Activated CD8-positive, alpha-beta T cell treated with anti-CD3 and anti-CD28 coated beads for 36 hours (primary cell): ENCODE results near the gene REPS1. TPM values are rescaled to one million over a fixed set of nuclear protein-coding genes. Genes with fewer than 3 reads are reported as not detected.
"Not testable (repeated sequence)": the region's sequence is repeated elsewhere in the genome, so short reads cannot be mapped to it uniquely, and the experiment has no call there.

Source experiments
- ATAC-seq: fragments of 200-7000 bp; cut with Tn5 transposase; one replicate; pipeline ENCODE4 v1.10.0; 2021; ENCODE audit warnings: mild to moderate bottlenecking, moderate library complexity
- CTCF ChIA-PET: fragments of 350-600 bp; sonication (Branson Sonifier 250); formaldehyde crosslinking; loops from one replicate; lab custom pipeline; 2021; ENCODE audit warnings: antibody characterized with exemption; lab: Charles Lee
- POLR2A ChIA-PET: fragments of 350-600 bp; sonication (Branson Sonifier 250); formaldehyde crosslinking; loops from one replicate; lab custom pipeline; 2021; ENCODE audit warnings: antibody characterized with exemption; lab: Charles Lee
- DNase-seq: peaks from one replicate; pipeline ENCODE4 v3.0.0-alpha.2; 2020
- H3K27ac Mint-ChIP-seq: one replicate; pipeline ENCODE4 v1.8.0; 2021; ENCODE audit warnings: mild to moderate bottlenecking, mixed read lengths
- H3K27me3 Mint-ChIP-seq: one replicate; pipeline ENCODE4 v1.8.0; 2021; ENCODE audit warnings: mixed read lengths
- H3K36me3 Mint-ChIP-seq: one replicate; pipeline ENCODE4 v1.8.0; 2021; ENCODE audit warnings: low read depth, mixed read lengths
- H3K4me1 Mint-ChIP-seq: one replicate; pipeline ENCODE4 v1.8.0; 2021; ENCODE audit warnings: low read depth, mixed read lengths
- H3K4me3 Mint-ChIP-seq: one replicate; pipeline ENCODE4 v1.8.0; 2021; ENCODE audit warnings: mild to moderate bottlenecking, moderate library complexity, mixed read lengths
- H3K9me3 Mint-ChIP-seq: one replicate; pipeline ENCODE4 v1.8.0; 2021; ENCODE audit warnings: mixed read lengths
- intact Hi-C: fragments of 100-400 bp; cut with micrococcal nuclease; formaldehyde crosslinking; loops from one replicate; pipeline ENCODE4 v1.10.0; 2022
- total RNA-seq, 2 experiments: library from RNA; stranded (reverse); gene quantifications; one replicate each; pipeline ENCODE4 v1.2.3, GENCODE V29; 2021
- TF ChIP-seq, protein P1 (sequence below): fragments of 200-600 bp; IDR thresholded peaks from one replicate; pipeline ENCODE4 v1.8.0; 2022; ENCODE audit warnings: antibody characterized with exemption, mild to moderate bottlenecking

The REPS1 gene
- total RNA-seq, 2 experiments from 2014 or later, result 44.9 to 46.6 TPM

DNA sequence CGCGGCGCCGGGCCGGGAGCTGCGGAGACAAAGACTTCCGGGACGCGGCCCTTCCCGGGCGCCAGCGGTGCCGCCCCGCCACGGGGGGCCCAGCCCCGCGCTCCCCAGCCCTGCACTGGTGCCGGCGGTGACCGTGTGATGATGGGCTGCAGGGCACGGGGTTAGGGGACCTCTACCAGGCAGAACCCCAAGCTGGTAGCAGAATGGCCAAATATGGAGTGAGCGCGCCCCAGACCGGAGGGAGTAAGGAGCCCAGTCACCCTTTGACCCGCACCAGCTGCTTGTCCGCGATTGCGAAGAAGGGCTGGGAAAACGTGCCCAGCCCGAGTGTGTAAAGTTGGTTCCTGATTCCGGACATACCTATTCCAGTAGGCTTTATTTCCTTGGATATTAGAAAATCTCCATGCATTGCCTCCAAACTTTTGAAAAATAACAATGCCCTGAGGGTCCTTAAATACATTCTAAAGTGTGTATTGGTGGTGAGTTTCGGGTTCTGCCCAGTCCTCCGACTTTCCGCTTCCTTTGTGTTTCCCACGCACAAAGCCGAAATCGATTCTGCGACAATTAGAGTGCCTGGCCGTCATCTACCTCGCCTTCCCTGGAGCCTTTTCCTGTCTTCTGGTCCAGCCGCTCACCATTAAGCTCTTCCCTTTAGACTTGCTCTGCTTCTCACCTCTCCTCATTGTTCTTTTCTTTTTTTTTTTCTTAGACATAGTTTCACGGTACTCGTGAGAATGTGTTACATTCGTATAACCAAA is 41.6 kb upstream of the REPS1 start:
- Mint-ChIP-seq H3K36me3 (peaks cover 17% of the 10 kb centered on the region), H3K9me3 (no peaks in the 10 kb centered on the region), H3K27me3 (no peaks in the 10 kb centered on the region), H3K4me3 (no peak overlapping the region), H3K4me1 (peaks cover 29% of the 10 kb centered on the region), H3K27ac (peak overlapping the region; percentile 98)
- DNase-seq, result peak; percentile 48
- ATAC-seq, result peak; percentile 5
- intact Hi-C loops, result loop anchor here (5.0 kb wide), 1 partner anchor 83 kb away; no protein-coding TSS in a partner anchor
- TF ChIP-seq, protein P1, sequence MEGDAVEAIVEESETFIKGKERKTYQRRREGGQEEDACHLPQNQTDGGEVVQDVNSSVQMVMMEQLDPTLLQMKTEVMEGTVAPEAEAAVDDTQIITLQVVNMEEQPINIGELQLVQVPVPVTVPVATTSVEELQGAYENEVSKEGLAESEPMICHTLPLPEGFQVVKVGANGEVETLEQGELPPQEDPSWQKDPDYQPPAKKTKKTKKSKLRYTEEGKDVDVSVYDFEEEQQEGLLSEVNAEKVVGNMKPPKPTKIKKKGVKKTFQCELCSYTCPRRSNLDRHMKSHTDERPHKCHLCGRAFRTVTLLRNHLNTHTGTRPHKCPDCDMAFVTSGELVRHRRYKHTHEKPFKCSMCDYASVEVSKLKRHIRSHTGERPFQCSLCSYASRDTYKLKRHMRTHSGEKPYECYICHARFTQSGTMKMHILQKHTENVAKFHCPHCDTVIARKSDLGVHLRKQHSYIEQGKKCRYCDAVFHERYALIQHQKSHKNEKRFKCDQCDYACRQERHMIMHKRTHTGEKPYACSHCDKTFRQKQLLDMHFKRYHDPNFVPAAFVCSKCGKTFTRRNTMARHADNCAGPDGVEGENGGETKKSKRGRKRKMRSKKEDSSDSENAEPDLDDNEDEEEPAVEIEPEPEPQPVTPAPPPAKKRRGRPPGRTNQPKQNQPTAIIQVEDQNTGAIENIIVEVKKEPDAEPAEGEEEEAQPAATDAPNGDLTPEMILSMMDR, result no peak
- ChIA-PET CTCF (interaction anchor here (0.7 to 1.6 kb wide), 6 partner anchors 18 to 335 kb away, joined by 3 to 4 read pairs (median 4); no protein-coding TSS in a partner anchor), POLR2A (interaction anchor here (1.0 to 4.2 kb wide), 10 partner anchors 10 to 122 kb away, joined by 3 to 16 read pairs (median 4); no protein-coding TSS in a partner anchor)

DNA sequence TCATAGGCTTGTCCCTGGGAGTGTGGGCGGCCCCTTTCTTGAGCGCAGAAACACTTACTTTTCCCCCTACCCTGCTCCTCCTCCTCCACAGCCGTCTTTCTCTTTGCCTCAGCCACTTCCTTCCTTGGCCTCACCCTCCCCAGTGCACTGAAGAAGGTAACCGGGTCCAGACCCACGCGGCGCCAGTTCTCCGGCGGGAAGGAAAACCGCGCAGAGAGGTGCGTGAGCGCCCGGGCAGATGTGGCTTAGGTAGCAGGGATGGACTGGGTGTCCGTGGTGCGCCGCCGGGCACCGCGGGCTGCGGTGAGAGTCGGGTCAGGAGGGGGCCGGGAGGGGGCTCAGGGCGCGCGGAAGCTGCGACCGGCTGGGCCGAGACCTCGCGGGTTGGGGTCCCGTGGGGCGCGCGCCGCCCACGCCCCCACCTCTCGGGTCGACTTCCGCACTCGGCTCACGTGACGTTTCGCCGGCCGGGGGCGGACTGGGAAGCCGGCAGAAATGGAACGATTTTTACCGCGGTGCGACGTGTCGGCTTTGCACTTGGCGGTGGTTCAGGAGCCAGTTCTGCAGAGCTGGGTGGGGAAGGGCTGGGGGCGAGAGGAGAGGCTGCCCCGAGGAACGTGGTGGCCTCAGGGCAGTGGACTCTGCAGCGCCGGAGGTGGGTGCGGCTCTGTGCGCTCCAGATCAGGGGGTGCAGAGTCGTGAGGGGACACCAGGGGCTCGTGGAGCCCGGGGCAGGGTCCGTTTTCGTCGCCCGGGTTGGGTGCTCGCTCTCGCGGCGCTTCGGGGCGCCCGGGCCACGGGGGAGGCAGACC is 40.8 kb upstream of the REPS1 start, which contains the start of gene ABRACL:
ABRACL (plus strand) TSS at position 88 of the 812 bp plus-strand sequence. CDS start 5,416 bp downstream, outside the sequence.
- Mint-ChIP-seq H3K4me3 (no peak within 1 kb of the TSS), H3K27ac (peak within 1 kb of the TSS; percentile 98), H3K36me3 (peaks cover 10% of the 10 kb centered on the region), H3K9me3 (no peaks in the 10 kb centered on the region), H3K4me1 (peaks cover 24% of the 10 kb centered on the region), H3K27me3 (no peaks in the 10 kb centered on the region)
- TF ChIP-seq, protein P1, result no peak
- ChIA-PET POLR2A (interaction anchor here (1.0 to 4.2 kb wide), 8 partner anchors 10 to 123 kb away, joined by 3 to 16 read pairs (median 4); no protein-coding TSS in a partner anchor), CTCF (interaction anchor here (0.7 to 1.6 kb wide), 5 partner anchors 40 to 336 kb away, joined by 3 to 4 read pairs (median 4); no protein-coding TSS in a partner anchor)
- peak; percentile 95 for DNase-seq
- intact Hi-C loops, result no loop called here
- peak; percentile 82 for ATAC-seq

DNA sequence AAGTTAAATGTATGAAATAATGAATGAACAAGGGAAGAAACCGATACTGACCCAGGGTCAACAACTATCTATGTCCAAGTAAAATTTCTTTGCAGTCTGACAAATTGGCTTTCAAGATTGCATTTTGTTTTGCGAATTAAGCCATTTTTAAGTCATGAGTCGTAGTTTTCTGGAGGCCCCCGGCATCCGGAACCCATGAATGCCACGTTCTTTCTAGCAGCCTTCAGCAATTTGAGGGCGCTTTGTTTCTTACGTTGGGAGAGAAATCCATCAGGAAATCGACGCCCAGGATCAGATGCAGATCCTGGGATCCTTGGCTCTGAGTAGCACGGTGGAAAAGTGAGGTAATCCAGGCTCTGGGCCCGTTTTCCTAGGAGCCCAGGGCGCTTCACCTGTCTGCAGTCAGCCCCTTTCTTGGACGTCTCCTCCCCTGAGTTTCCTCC is 40.2 kb upstream of the REPS1 start:
- intact Hi-C loops, result no loop called here
- POLR2A ChIA-PET, result interaction anchor here (0.5 to 4.2 kb wide), 6 partner anchors 8 to 289 kb away, joined by 3 to 16 read pairs (median 4); no protein-coding TSS in a partner anchor
- Mint-ChIP-seq H3K9me3 (no peaks in the 10 kb centered on the region), H3K4me1 (peaks cover 18% of the 10 kb centered on the region), H3K36me3 (peaks cover 5% of the 10 kb centered on the region), H3K27me3 (no peaks in the 10 kb centered on the region), H3K27ac (peak overlapping the region; percentile 98), H3K4me3 (no peak overlapping the region)
- ATAC-seq (peak; percentile 4), DNase-seq (no peak)
- TF ChIP-seq, protein P1, result no peak
- CTCF ChIA-PET, result interaction anchor here (1.0 kb wide), 1 partner anchor 40 kb away, joined by 3 read pairs; the partner anchor contains the start of gene REPS1

DNA sequence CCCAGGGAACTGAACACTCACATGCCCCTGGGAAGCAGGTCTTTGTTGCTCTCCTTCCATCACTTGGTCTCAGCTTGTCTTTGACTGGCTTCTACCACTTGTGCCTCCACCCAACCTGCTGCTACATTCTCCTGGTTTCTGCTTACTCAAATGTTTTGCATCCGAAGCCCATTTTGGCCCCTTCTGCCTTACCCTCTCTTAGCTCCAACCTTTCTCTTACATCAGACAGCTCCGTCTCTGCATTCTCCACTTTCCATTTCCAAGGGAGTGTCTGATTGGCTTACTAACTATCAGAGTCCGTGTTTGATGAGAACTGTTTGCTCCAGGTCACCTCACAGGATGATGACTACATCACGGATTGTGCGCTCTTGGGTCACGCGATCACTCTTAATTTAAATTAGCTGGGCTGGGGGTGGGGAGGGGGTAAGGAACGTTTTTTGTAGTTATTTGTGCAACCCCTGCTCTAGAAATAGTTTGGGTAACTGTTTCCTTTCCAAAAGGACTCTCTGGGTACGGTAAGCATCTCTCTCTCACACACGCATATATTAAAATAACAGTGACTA is 39.6 kb upstream of the REPS1 start:
- intact Hi-C loops, result no loop called here
- H3K27ac Mint-ChIP-seq, result peak overlapping the region; percentile 98
- no peaks in the 10 kb centered on the region for H3K27me3 Mint-ChIP-seq

DNA sequence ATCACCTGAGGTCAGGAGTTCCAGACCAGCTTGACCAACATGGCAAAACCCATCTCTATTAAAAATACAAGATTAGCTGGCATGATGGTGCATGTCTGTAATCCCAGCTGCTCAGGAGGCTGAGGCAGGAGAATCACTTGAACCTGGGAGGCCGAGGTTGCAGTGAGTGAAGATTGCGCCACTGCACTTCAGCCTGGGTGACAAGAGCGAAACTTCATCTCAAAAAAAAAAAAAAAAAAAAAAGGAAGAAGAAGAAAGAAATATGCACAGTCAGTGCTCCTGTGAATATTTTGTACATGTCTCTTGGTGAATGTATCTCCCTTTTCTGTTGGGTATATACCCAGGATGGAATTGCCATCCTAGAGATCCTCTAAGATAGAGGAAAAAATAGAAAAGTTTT is 37.4 kb upstream of the REPS1 start:
- POLR2A ChIA-PET, result interaction anchor here (0.8 to 1.1 kb wide), 2 partner anchors 37 to 41 kb away, joined by 3 read pairs; partner anchors contain the start of gene REPS1
- ATAC-seq, H3K4me1 Mint-ChIP-seq, CTCF ChIA-PET, intact Hi-C loops, H3K27me3 Mint-ChIP-seq, DNase-seq, H3K9me3 Mint-ChIP-seq, H3K4me3 Mint-ChIP-seq, H3K36me3 Mint-ChIP-seq, H3K27ac Mint-ChIP-seq: not testable (repeated sequence)

More for the DNA sequence above, 39.6 kb upstream of the REPS1 start:
- DNase-seq (peak; percentile 83), ATAC-seq (peak; percentile 69)
- ChIA-PET CTCF (interaction anchor here (0.7 to 1.0 kb wide), 2 partner anchors 39 to 98 kb away, joined by 3 read pairs; partner anchors contain the start of gene REPS1), POLR2A (interaction anchor here (0.5 to 4.2 kb wide), 6 partner anchors 8 to 289 kb away, joined by 3 to 16 read pairs (median 4); no protein-coding TSS in a partner anchor)
- H3K4me3 Mint-ChIP-seq, result no peak overlapping the region
- no peaks in the 10 kb centered on the region for H3K9me3 Mint-ChIP-seq
- peaks cover 5% of the 10 kb centered on the region for H3K36me3 Mint-ChIP-seq
- H3K4me1 Mint-ChIP-seq, result peaks cover 13% of the 10 kb centered on the region
- TF ChIP-seq, protein P1, result no peak
